GM19395 (cell line): ENCODE measurements around the gene PUS3.

ENCODE experiments used
- ATAC-seq: cut with Tn5 transposase; IDR thresholded peaks from one replicate; pipeline ENCODE4 v1.9.1; 2021; ENCODE audit warnings: mild to moderate bottlenecking, moderate library complexity; ENCODE audit not compliant: unreplicated experiment

PUS3 gene

GRCh38 chr11:125941619-125942611 is 38.9 kb upstream of the PUS3 start:
- peak; percentile 71 for ATAC-seq

- ATAC-seq, result no peak
These were observed 38.2 kb upstream of the PUS3 start for GRCh38 chr11:125941267-125941618.

- ATAC-seq, result no peak
These were observed 37.1 kb upstream of the PUS3 start for GRCh38 chr11:125940145-125940544.

- no peak for ATAC-seq
These were observed 36.1 kb upstream of the PUS3 start for GRCh38 chr11:125939081-125939521.

GRCh38 chr11:125938418-125938817 is 35.4 kb upstream of the PUS3 start:
- ATAC-seq, result no peak

GRCh38 chr11:125935618-125936199 is 32.7 kb upstream of the PUS3 start:
- ATAC-seq, result no peak

- no peak for ATAC-seq
These were observed 32.0 kb upstream of the PUS3 start for GRCh38 chr11:125935056-125935455.

- no peak for ATAC-seq
These were observed 31.5 kb upstream of the PUS3 start for GRCh38 chr11:125934473-125934872.

- no peak for ATAC-seq
These were observed 30.2 kb upstream of the PUS3 start for GRCh38 chr11:125933030-125933813.

GRCh38 chr11:125932301-125932700 is 29.3 kb upstream of the PUS3 start:
- no peak for ATAC-seq

GRCh38 chr11:125931668-125932067 is 28.7 kb upstream of the PUS3 start:
- no peak for ATAC-seq

- no peak for ATAC-seq
These were observed 28.1 kb upstream of the PUS3 start for GRCh38 chr11:125931116-125931515.

- ATAC-seq, result no peak
These were observed 27.1 kb upstream of the PUS3 start for GRCh38 chr11:125930076-125930450.

GRCh38 chr11:125929445-125930075 is 26.6 kb upstream of the PUS3 start:
- ATAC-seq, result no peak

- no peak for ATAC-seq
These were observed 23.7 kb upstream of the PUS3 start for GRCh38 chr11:125926682-125927081.

- no peak for ATAC-seq
These were observed 22.8 kb upstream of the PUS3 start for GRCh38 chr11:125925804-125926203.

- no peak for ATAC-seq
These were observed 22.3 kb upstream of the PUS3 start for GRCh38 chr11:125925247-125925740.

GRCh38 chr11:125924384-125925007 is 21.5 kb upstream of the PUS3 start:
- no peak for ATAC-seq

GRCh38 chr11:125923633-125924032 is 20.6 kb upstream of the PUS3 start:
- ATAC-seq, result no peak

- peak; percentile 80 for ATAC-seq
These were observed 20.1 kb upstream of the PUS3 start for GRCh38 chr11:125923012-125923579.
